ENCODE measurements around the gene ZDHHC14. TPM values are rescaled to one million over a fixed set of nuclear protein-coding genes. Genes with fewer than 3 reads are reported as not detected.

The ZDHHC14 gene
- total and polyA plus RNA-seq, 12 donors, result 7.7 to 31.2 (median 15.2) TPM

GRCh38 chr6:157550114-157550989 is 169.4 kb downstream of the ZDHHC14 start:
- DNase-seq (no peak), ATAC-seq (no peak)
- H3K4me3 ChIP-seq, result no peak overlapping the region
- H3K9me3 ChIP-seq, result no peaks in the 10 kb centered on the region
- intact Hi-C loops (cut with DNase I), result no loop called here
- H3K36me3 ChIP-seq, result peaks cover 0 to 3% (median 0%) of the 10 kb centered on the region in 9 donors
- H3K27ac ChIP-seq, result no peak overlapping the region
- H3K4me1 ChIP-seq, result peaks cover 0 to 22% (median 5%) of the 10 kb centered on the region in 9 donors
- no peaks in the 10 kb centered on the region for H3K27me3 ChIP-seq
- TF ChIP-seq CTCF (IDR thresholded peaks at IDR 0.05), result no peak
- 91 to 93% methylated on average over 12 of the region's 12 CpGs for WGBS, 2 donors

GRCh38 chr6:157551041-157551832 is 170.2 kb downstream of the ZDHHC14 start:
- ATAC-seq, result peak in 2 of 8 donors; percentile 18 to 26

GRCh38 chr6:157552081-157552747 is 171.2 kb downstream of the ZDHHC14 start:
- peaks cover 0 to 29% (median 5%) of the 10 kb centered on the region in 9 donors for H3K4me1 ChIP-seq
- intact Hi-C loops (cut with DNase I), result no loop called here
- ATAC-seq (no peak), DNase-seq (no peak)
- H3K9me3 ChIP-seq, result no peaks in the 10 kb centered on the region
- H3K27me3 ChIP-seq, result no peaks in the 10 kb centered on the region
- no peak overlapping the region for H3K4me3 ChIP-seq
- no peaks in the 10 kb centered on the region for H3K36me3 ChIP-seq
- H3K27ac ChIP-seq, result no peak overlapping the region
- 83 to 89% methylated on average over 9 of the region's 9 CpGs for WGBS, 2 donors
- TF ChIP-seq CTCF (IDR thresholded peaks at IDR 0.05), result no peak

More at GRCh38 chr6:157551041-157551832, 170.2 kb downstream of the ZDHHC14 start:
- Histone ChIP-seq H3K27me3 (no peaks in the 10 kb centered on the region), H3K36me3 (peaks cover 0 to 3% (median 0%) of the 10 kb centered on the region in 9 donors), H3K27ac (no peak overlapping the region), H3K9me3 (no peaks in the 10 kb centered on the region), H3K4me3 (no peak overlapping the region), H3K4me1 (peaks cover 0 to 22% (median 5%) of the 10 kb centered on the region in 9 donors)
- no peak for DNase-seq
- 80 to 84% methylated on average over 6 of the region's 6 CpGs for WGBS, 2 donors
- no peak for TF ChIP-seq CTCF (IDR thresholded peaks at IDR 0.05)
- intact Hi-C loops (cut with DNase I), result no loop called here

Data from heart right ventricle (tissue), 16 donors.